Measurements from ENCODE around the gene ABCC4. TPM values are rescaled to one million over a fixed set of nuclear protein-coding genes. Genes with fewer than 3 reads are reported as not detected.
A peak's percentile ranks its signal among the peaks of the same experiment; 100 is the strongest.

ABCC4 gene
- total RNA-seq, 1 donor = 21.4 TPM

DNA sequence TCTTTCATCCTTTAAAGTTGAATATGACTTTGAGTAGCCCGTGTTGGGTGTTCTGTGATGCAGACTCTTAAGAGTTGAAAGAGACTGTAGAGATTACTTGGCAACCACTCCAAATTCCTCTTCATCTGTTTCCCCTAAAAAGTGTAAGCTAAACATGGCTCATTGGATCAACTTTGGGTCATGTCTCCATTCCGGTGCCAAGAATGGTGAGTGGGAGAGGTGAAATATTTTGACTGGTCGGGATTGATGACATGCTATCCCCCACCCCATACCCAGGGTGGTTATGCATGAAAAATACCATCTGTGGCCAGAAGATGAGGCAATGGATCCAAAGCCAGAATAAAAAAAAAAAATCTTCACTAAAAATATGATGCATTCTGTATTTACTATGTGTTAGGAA lies 307.6 kb downstream of the ABCC4 start:
- TF ChIP-seq CTCF (IDR thresholded peaks at IDR 0.05; ENCODE audit: insufficient read depth, low read length) = peak; percentile 3

DNA sequence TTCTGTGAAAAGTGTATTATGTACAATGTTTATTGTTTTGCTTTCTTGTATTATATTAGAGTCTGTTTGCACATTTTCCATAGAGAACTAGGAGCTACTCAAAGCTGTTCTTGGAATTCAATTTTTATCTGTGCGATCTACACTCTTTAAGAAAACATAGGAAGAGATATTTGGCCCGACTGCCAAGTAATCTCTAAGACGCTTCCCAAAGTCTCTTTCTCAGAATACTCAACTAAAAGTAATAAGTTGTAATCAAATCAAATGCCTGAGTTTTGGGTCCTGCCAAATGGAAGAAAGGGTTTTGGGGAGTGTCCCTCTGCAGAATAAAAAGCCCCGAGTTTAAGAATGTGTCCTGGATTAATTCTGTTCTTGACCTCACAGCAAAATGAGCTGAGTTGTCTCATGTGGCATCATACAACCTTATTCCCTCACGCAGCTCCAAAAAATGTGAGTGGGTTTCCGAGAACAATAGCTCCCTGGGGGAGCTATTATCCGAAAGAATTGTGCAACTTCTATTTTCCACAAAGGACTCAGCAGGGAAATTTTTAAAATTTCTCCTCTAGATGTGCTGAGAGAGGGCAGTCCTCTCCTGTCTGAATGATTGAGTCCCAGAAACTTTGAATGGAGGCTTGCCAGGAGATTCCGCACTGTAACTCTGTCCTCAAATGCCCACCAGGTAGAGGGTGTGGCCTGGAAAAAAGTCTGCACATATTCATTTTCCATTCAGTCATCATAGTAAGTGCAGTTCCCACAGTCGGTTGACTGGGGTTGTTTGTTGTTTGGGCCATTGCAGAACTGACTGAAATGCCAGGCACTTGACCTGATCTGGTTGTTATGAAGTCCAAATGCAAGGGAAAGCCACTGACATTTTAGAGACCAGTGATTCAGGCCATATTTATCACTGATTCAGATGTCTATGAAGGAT lies 309.0 kb downstream of the ABCC4 start:
- no peak for TF ChIP-seq CTCF (IDR thresholded peaks at IDR 0.05; ENCODE audit: insufficient read depth, low read length)
- no peak overlapping the region for H3K4me3 ChIP-seq (ENCODE audit: low read depth, low read length)
- DNase-seq (ENCODE audit: low read depth) = peak; percentile 90

More for the DNA sequence above, 307.6 kb downstream of the ABCC4 start:
- DNase-seq (ENCODE audit: low read depth) = peak; percentile 92
- H3K4me3 ChIP-seq (ENCODE audit: low read depth, low read length) = no peak overlapping the region

GRCh38 chr13:94988654-94989053 lies 312.6 kb downstream of the ABCC4 start:
- H3K4me3 ChIP-seq (ENCODE audit: low read depth, low read length) = no peak overlapping the region
- DNase-seq (ENCODE audit: low read depth) = no peak
- TF ChIP-seq CTCF (IDR thresholded peaks at IDR 0.05; ENCODE audit: insufficient read depth, low read length) = no peak

- no peak for TF ChIP-seq CTCF (IDR thresholded peaks at IDR 0.05; ENCODE audit: insufficient read depth, low read length)
- peak; percentile 14 for DNase-seq (ENCODE audit: low read depth)
- H3K4me3 ChIP-seq (ENCODE audit: low read depth, low read length) = no peak overlapping the region
Observed at GRCh38 chr13:94987869-94988268, 313.4 kb downstream of the ABCC4 start.

DNA sequence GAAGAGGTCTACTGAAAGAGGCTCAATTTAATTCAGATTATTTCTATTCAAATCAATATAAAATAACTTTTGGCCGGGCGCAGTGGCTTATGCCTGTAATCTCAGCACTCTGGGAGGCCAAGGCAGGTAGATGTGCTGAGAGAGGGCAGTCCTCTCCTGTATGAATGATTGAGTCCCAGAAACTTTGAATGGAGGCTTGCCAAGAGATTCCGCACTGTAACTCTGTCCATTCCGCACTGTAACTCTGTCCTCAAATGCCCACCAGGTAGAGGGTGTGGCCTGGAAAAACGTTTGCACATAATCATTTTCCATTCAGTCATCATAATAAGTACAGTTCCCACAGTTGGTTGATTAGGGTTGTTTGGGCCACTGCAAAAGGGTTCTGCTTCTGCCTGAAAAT lies 314.2 kb downstream of the ABCC4 start:
- DNase-seq (ENCODE audit: low read depth) = peak; percentile 55
- no peak for TF ChIP-seq CTCF (IDR thresholded peaks at IDR 0.05; ENCODE audit: insufficient read depth, low read length)
- H3K4me3 ChIP-seq (ENCODE audit: low read depth, low read length) = no peak overlapping the region

DNA sequence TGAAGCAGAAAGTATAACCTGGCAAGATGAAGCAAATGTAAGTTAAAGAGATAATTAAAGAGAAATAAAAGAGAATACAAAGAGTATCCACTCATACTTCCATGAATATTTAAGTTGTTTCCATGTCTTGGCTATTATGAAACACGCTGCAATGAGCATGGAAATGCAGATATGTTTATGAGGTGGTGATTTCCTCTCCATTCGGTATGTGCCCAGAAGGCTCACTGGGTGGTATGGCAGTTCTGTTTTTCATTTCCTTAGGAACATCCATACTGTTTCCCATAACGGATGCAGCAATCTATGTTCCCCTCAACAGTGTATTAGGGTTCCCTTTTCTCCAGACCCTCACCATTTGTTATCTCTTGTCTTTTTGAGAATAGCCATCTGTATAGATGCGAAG lies 316.3 kb downstream of the ABCC4 start:
- no peak for DNase-seq (ENCODE audit: low read depth)
- no peak overlapping the region for H3K4me3 ChIP-seq (ENCODE audit: low read depth, low read length)
- no peak for TF ChIP-seq CTCF (IDR thresholded peaks at IDR 0.05; ENCODE audit: insufficient read depth, low read length)

Data from fibroblast of the aortic adventitia (primary cell).